Measurements from ENCODE around the gene RTN4.
A peak's percentile ranks its signal among the peaks of the same experiment; 100 is the strongest.

The RTN4 gene

GRCh38 chr2:55031505-55031904 is 18.7 kb downstream of the RTN4 start:
- no peak for DNase-seq

- DNase-seq: no peak
Measured at GRCh38 chr2:55030766-55031165, 19.5 kb downstream of the RTN4 start.

- DNase-seq: no peak
Measured at GRCh38 chr2:55029098-55029497, 21.2 kb downstream of the RTN4 start.

GRCh38 chr2:55027226-55027625 is 23.0 kb downstream of the RTN4 start:
- DNase-seq: no peak

GRCh38 chr2:55026202-55026601 is 24.0 kb downstream of the RTN4 start:
- no peak for DNase-seq

GRCh38 chr2:55025627-55026026 is 24.6 kb downstream of the RTN4 start:
- DNase-seq: no peak

GRCh38 chr2:55025082-55025481 is 25.2 kb downstream of the RTN4 start:
- no peak for DNase-seq

GRCh38 chr2:55022476-55022875 is 27.8 kb downstream of the RTN4 start:
- DNase-seq: no peak

GRCh38 chr2:55019526-55020258 is 30.6 kb downstream of the RTN4 start:
- no peak for DNase-seq

GRCh38 chr2:55018619-55019018 is 31.6 kb downstream of the RTN4 start:
- DNase-seq: no peak

- DNase-seq: no peak
Measured at GRCh38 chr2:55017880-55018279, 32.4 kb downstream of the RTN4 start.

- no peak for DNase-seq
Measured at GRCh38 chr2:55017428-55017827, 32.8 kb downstream of the RTN4 start.

GRCh38 chr2:55014962-55015939 is 35.0 kb downstream of the RTN4 start:
- no peak for DNase-seq

- DNase-seq: no peak
Measured at GRCh38 chr2:55013936-55014335, 36.3 kb downstream of the RTN4 start.

- DNase-seq: no peak
Measured at GRCh38 chr2:55012672-55013484, 37.4 kb downstream of the RTN4 start.

- no peak for DNase-seq
Measured at GRCh38 chr2:55011831-55012671, 38.2 kb downstream of the RTN4 start.

- DNase-seq: no peak
Measured at GRCh38 chr2:55010915-55011314, 39.3 kb downstream of the RTN4 start.

- peak; percentile 35 for DNase-seq
Measured at GRCh38 chr2:55010149-55010591, 40.1 kb downstream of the RTN4 start.

- no peak for DNase-seq
Measured at GRCh38 chr2:55009277-55010060, 40.8 kb downstream of the RTN4 start.

GRCh38 chr2:55006306-55006705 is 43.9 kb downstream of the RTN4 start:
- DNase-seq: no peak
